Measurements from ENCODE around the gene GXYLT2.
A peak's percentile ranks its signal among the peaks of the same experiment; 100 is the strongest.
"Not testable (repeated sequence)": the region's sequence is repeated elsewhere in the genome, so short reads cannot be mapped to it uniquely, and the experiment has no call there.

The GXYLT2 gene

GRCh38 chr3:72977060-72977808 lies 89.4 kb downstream of the GXYLT2 start:
- no peak for DNase-seq

- DNase-seq, result no peak
Measured at GRCh38 chr3:72982609-72983366, 94.9 kb downstream of the GXYLT2 start.

GRCh38 chr3:72985576-72985975 lies 97.7 kb downstream of the GXYLT2 start:
- DNase-seq, result no peak

GRCh38 chr3:72990701-72991395 lies 103.0 kb downstream of the GXYLT2 start:
- DNase-seq, result no peak

- no peak for DNase-seq
Measured at GRCh38 chr3:72991522-72991921, 103.7 kb downstream of the GXYLT2 start.

- DNase-seq, result no peak
Measured at GRCh38 chr3:72993391-72993790, 105.5 kb downstream of the GXYLT2 start.

- no peak for DNase-seq
Measured at GRCh38 chr3:72995337-72995736, 107.5 kb downstream of the GXYLT2 start.

- no peak for DNase-seq
Measured at GRCh38 chr3:72996121-72996472, 108.3 kb downstream of the GXYLT2 start.

GRCh38 chr3:72996473-72997333 lies 108.9 kb downstream of the GXYLT2 start, which contains the start of gene PPP4R2:
PPP4R2 (plus strand) TSS chr3:72996811; CDS start chr3:72997038, 227 bp downstream.
- peak; percentile 85 for DNase-seq

- peak; percentile 26 for DNase-seq
Measured at GRCh38 chr3:72997421-72997961, 109.6 kb downstream of the GXYLT2 start.

- no peak for DNase-seq
Measured at GRCh38 chr3:72998466-72998865, 110.6 kb downstream of the GXYLT2 start.

GRCh38 chr3:72999951-73000350 lies 112.1 kb downstream of the GXYLT2 start:
- DNase-seq, result no peak

GRCh38 chr3:73003050-73003449 lies 115.2 kb downstream of the GXYLT2 start:
- not testable (repeated sequence) for DNase-seq

GRCh38 chr3:73004316-73004715 lies 116.5 kb downstream of the GXYLT2 start:
- DNase-seq, result no peak

GRCh38 chr3:73007992-73008712 lies 120.3 kb downstream of the GXYLT2 start:
- no peak for DNase-seq

GRCh38 chr3:73009008-73009407 lies 121.2 kb downstream of the GXYLT2 start:
- DNase-seq, result no peak

- no peak for DNase-seq
Measured at GRCh38 chr3:73009750-73010149, 121.9 kb downstream of the GXYLT2 start.

GRCh38 chr3:73010158-73010557 lies 122.3 kb downstream of the GXYLT2 start:
- no peak for DNase-seq

GRCh38 chr3:73018298-73018697 lies 130.5 kb downstream of the GXYLT2 start:
- DNase-seq, result no peak

GRCh38 chr3:73018790-73019441 lies 131.1 kb downstream of the GXYLT2 start:
- no peak for DNase-seq

GRCh38 chr3:73021301-73021835 lies 133.5 kb downstream of the GXYLT2 start:
- no peak for DNase-seq
